ENCODE measurements around the gene TMEM200C.

DNA sequence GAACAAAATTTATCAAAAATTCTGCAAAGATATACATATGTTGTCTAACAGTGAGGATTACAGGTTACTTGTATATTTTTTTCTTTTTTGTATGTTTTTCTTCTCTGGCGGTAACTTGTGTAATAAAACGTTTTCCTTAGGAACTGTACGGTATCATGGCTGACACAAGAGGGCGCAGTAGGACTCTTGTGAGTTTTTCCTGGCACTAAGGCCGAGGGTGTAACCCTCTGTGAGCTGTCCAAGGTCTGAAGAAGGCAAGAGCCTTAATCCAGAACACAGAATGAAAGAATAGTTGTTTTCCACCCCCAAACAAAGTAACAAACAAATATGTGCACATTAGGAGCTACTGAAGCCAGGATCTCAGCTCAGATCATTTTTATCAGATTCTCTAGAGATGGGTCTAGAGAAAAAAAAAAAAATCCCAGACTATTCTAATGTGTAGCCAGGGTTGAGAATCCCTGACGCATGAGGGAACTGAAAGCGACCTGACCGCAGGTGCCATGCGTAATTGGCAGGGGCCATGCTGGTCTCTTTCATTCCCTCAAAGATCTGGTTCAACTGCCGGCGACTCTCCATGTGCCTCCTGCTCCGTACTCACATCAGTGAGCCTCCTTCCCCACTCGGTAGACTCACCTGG is 27.0 kb downstream of the TMEM200C start:
- no peak for TF ChIP-seq FOXA1 (IDR thresholded peaks at IDR 0.05)
- TF ChIP-seq SUZ12 (IDR thresholded peaks at IDR 0.05) = no peak
- no peak for TF ChIP-seq FOXK2 (IDR thresholded peaks at IDR 0.05)
- no peak for TF ChIP-seq TARDBP (IDR thresholded peaks at IDR 0.05)
- TF ChIP-seq ELF4 (IDR thresholded peaks at IDR 0.05) = no peak
